Esophagus squamous epithelium (tissue), 5 donors: Measurements from ENCODE around the gene C1GALT1. TPM values are rescaled to one million over a fixed set of nuclear protein-coding genes. Genes with fewer than 3 reads are reported as not detected.

ENCODE experiments used
- DNase-seq: peaks from one replicate; lab custom pipeline; 2025; lab: John Stamatoyannopoulos, UW
- H3K27ac ChIP-seq, 4 donors: fragments of 200-600 bp; sonication (generic); one replicate each; pipeline ENCODE4 v1.5.1; 2016 to 2019; ENCODE audit warnings: mild to moderate bottlenecking in 1 of 4
- H3K27me3 ChIP-seq, 4 donors: fragments of 200-600 bp; sonication (generic); 1 replicate in 3 of 4; 2 replicates in 1 of 4; pipeline versions ENCODE4 v1.5.1 to v1.6.0; 2017 to 2021; ENCODE audit warnings: antibody characterized with exemption in 1 of 4
- H3K36me3 ChIP-seq, 3 donors: fragments of 200-600 bp; sonication (generic); one replicate each; pipeline ENCODE4 v1.5.1; 2016 to 2019
- H3K4me1 ChIP-seq, 3 donors: fragments of 200-600 bp; sonication (generic); one replicate each; pipeline ENCODE4 v1.5.1; 2017 to 2019
- H3K4me3 ChIP-seq, 4 donors: fragments of 200-600 bp; sonication (generic); 1 replicate in 3 of 4; 2 replicates in 1 of 4; pipeline ENCODE4 v1.5.1; 2016 to 2019; ENCODE audit warnings: mild to moderate bottlenecking in 2 of 4, moderate library complexity in 1 of 4
- H3K9me3 ChIP-seq, 3 donors: fragments of 200-600 bp; sonication (generic); one replicate each; pipeline ENCODE4 v1.5.1; 2016 to 2019
- POLR2A ChIP-seq, 4 donors: fragments of 450-650 bp; IDR thresholded peaks; one replicate each; pipeline ENCODE4 v1.6.1; 2017; ENCODE audit warnings: antibody characterized with exemption in 4 of 4, mild to moderate bottlenecking in 4 of 4, moderate library complexity in 3 of 4
- WGBS, 2 donors: methylation state at CpG; one replicate each; pipeline ENCODE4 v1.1.5; 2018; 5-methylcytosine and 5-hydroxymethylcytosine counted together
- intact Hi-C: fragments of 100-400 bp; cut with DNase I; formaldehyde crosslinking; loops from one replicate; pipeline ENCODE4 v1.15.0; 2022
- total RNA-seq, 4 donors: library from RNA; depleted of rRNA; stranded (reverse); fragments of >200 nt; gene quantifications; one replicate each; pipeline ENCODE4 v1.1.0, GENCODE V29; 2016
- TF ChIP-seq, protein P1 (sequence below), 6 experiments: fragments of 450-650 bp in 4 of 6; fragments of 200-600 bp in 2 of 6; sonication (generic) in 2 of 6; IDR thresholded peaks; one replicate each; pipeline ENCODE4 v1.5.1; 2016 to 2019; ENCODE audit warnings: antibody characterized with exemption in 6 of 6, mild to moderate bottlenecking in 4 of 6, moderate library complexity in 4 of 6
- donor health status: DM: yes; HTN: yes; CAD: no.

The C1GALT1 gene
- total RNA-seq, 4 donors from 2014 or later: 40.1 to 56.4 (median 43.9) TPM

DNA sequence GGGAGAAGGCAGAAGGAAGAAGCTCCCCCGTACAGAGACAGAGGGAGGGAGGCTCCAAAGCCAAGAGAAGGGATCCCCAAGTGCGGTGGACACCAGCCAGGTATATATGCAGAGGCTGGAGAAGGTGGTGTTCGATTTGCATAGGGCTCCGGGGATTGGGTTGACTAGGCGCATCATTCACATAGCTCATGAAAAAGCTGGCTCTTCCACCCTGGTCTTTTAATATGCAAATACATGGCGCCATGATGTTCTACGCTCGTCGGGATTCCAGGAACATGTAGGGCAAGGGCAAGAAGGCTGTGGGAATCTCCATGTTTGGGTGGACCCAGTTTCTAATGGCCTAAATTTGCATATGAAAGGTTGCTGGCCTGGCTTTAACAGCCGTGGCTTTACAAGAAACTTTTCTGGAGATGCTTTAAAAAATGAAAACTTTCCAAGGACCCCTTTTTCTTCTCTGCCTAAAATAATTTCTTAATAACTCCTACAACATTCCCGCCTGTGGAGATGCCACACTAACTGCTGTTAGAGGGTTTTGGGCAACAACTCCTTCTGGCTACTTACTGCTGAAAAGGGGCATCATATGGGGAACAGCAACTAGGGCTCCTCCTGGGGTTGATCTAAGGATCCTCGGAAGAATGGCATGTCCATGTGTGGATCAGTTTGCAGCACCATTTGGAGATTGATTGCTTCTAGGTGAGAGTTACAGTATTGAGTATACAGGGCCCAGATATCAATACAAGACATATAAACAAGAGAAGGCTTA is 28.3 kb downstream of the C1GALT1 start:
- no peak for TF ChIP-seq POLR2A (IDR thresholded peaks at IDR 0.05)
- TF ChIP-seq, protein P1, sequence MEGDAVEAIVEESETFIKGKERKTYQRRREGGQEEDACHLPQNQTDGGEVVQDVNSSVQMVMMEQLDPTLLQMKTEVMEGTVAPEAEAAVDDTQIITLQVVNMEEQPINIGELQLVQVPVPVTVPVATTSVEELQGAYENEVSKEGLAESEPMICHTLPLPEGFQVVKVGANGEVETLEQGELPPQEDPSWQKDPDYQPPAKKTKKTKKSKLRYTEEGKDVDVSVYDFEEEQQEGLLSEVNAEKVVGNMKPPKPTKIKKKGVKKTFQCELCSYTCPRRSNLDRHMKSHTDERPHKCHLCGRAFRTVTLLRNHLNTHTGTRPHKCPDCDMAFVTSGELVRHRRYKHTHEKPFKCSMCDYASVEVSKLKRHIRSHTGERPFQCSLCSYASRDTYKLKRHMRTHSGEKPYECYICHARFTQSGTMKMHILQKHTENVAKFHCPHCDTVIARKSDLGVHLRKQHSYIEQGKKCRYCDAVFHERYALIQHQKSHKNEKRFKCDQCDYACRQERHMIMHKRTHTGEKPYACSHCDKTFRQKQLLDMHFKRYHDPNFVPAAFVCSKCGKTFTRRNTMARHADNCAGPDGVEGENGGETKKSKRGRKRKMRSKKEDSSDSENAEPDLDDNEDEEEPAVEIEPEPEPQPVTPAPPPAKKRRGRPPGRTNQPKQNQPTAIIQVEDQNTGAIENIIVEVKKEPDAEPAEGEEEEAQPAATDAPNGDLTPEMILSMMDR (IDR thresholded peaks at IDR 0.05): no peak
- Histone ChIP-seq H3K36me3 (peaks cover 0 to 8% (median 0%) of the 10 kb centered on the region in 3 donors), H3K4me1 (peaks cover 0 to 54% (median 0%) of the 10 kb centered on the region in 3 donors), H3K27ac (no peak overlapping the region), H3K9me3 (no peaks in the 10 kb centered on the region), H3K4me3 (no peak overlapping the region), H3K27me3 (no peaks in the 10 kb centered on the region)
- no peak for DNase-seq
- 76 to 88% methylated on average over 11 of the region's 12 CpGs for WGBS, 2 donors
- intact Hi-C loops: no loop called here

DNA sequence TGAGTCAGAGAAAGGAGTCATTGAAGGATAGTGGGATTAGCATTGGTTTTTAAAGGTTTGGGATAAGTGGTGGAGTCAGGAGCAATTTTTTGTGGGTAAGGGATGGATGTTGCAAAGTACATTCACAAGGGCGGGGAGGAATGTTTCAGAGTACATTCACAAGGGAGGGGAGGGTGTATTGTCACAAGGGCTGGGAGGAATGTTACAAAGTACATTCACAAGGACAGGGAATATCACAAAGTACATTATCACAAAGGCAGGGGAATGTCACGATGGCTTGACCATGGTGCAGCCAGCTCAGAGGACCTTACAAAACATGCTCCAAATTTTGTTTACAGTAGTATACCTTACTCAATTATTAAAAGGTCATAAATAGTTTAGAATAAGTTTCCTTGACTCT is 30.3 kb downstream of the C1GALT1 start:
- Histone ChIP-seq H3K27me3 (no peaks in the 10 kb centered on the region), H3K9me3 (no peaks in the 10 kb centered on the region), H3K36me3 (peaks cover 0 to 27% (median 0%) of the 10 kb centered on the region in 3 donors), H3K27ac (no peak overlapping the region), H3K4me1 (peaks cover 0 to 52% (median 0%) of the 10 kb centered on the region in 3 donors), H3K4me3 (no peak overlapping the region)
- DNase-seq: no peak
- intact Hi-C loops: no loop called here
- 81 to 88% methylated on average over 2 of the region's 2 CpGs for WGBS, 2 donors
- TF ChIP-seq, protein P1 (IDR thresholded peaks at IDR 0.05): no peak
- TF ChIP-seq POLR2A (IDR thresholded peaks at IDR 0.05): no peak

DNA sequence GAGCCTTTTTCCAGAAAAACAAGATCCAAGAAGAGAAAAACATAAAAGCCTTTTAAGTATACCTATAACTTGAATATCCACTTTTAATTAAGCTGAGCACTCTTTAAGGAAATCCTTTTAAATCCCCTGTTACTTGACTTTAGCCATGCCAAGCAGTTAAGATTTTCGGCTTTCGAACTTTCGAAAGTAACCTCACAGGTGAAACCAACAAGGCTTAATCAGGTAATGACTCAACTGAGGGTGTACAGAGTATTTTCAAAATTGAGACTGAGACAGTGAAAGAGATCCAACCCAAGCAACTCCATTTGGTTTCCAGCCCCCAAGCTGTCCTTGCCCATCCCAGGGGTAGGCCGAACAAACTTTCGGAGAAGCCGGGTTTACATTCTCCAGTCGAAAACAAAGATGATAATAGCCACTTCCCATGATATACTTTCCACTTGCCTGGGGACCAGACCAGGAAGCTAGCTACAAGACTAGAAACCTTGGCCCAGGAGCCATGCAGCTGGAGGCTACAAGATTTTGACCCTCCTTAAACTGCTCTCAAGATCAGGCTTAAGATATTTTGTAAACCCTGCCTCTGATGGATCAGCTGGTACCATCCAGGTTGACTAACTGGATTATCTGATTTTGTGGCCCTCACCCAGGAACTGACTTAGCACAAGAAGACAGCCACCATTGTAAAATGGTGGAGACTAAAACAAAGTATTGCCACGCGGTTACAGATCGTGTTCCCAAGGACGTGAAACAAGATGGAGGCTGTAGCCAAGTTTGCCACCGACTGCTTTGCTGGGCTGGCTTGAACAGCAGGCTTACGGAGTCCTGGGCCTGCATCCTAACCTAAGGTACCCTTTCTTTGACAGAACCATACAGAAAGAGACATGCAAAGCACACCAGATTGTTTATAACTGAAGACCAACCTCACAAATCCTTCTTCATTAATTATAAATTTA is 32.3 kb downstream of the C1GALT1 start:
- intact Hi-C loops: no loop called here
- 90 to 92% methylated on average over 13 of the region's 13 CpGs for WGBS, 2 donors

DNA sequence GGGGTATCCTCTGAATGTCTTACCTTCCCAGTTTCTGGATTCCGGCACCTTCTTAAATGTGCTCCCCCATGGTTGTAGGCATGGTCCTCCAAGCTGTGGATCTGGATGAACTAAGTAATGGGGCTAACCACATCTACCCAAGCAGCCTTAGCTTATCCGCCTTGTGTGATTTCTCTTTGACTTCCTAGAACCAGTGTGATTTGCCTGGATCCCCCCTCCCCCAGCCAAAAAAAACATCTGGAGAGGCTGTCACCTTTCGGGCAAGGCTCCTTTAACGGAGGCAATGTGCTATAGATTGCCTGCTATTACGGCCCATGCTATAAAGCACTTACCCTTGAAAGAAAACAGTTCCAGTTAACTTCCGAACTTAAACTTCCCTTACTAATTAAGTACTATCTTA is 33.9 kb downstream of the C1GALT1 start:
- H3K4me1 ChIP-seq: peaks cover 0 to 41% (median 2%) of the 10 kb centered on the region in 3 donors
- H3K36me3 ChIP-seq: peaks cover 0 to 50% (median 0%) of the 10 kb centered on the region in 3 donors
- no peak for DNase-seq
- no peaks in the 10 kb centered on the region for H3K27me3 ChIP-seq
- H3K9me3 ChIP-seq: no peaks in the 10 kb centered on the region
- whole genome bisulfite sequencing, 2 donors: 92 to 97% methylated on average over 6 of the region's 6 CpGs
- no peak for TF ChIP-seq POLR2A (IDR thresholded peaks at IDR 0.05)
- TF ChIP-seq, protein P1 (IDR thresholded peaks at IDR 0.05): no peak
- H3K27ac ChIP-seq: no peak overlapping the region
- intact Hi-C loops: no loop called here
- no peak overlapping the region for H3K4me3 ChIP-seq

More for the DNA sequence above, 32.3 kb downstream of the C1GALT1 start:
- Histone ChIP-seq H3K9me3 (no peaks in the 10 kb centered on the region), H3K27ac (peak overlapping the region in 3 of 4 donors; percentile 56 to 79 (median 78)), H3K4me1 (peaks cover 0 to 37% (median 0%) of the 10 kb centered on the region in 3 donors), H3K36me3 (peaks cover 0 to 44% (median 0%) of the 10 kb centered on the region in 3 donors), H3K27me3 (no peaks in the 10 kb centered on the region), H3K4me3 (no peak overlapping the region)
- DNase-seq: no peak
- no peak for TF ChIP-seq POLR2A (IDR thresholded peaks at IDR 0.05)
- TF ChIP-seq, protein P1 (IDR thresholded peaks at IDR 0.05): no peak
